ENCODE results near the gene GRB7. TPM values are rescaled to one million over a fixed set of nuclear protein-coding genes. Genes with fewer than 3 reads are reported as not detected.

Gene GRB7
- polyA plus RNA-seq, 1 donor (not counting 4 experiments of a cell fraction or from before 2014, with no cell fraction given), result 4.2 TPM

DNA sequence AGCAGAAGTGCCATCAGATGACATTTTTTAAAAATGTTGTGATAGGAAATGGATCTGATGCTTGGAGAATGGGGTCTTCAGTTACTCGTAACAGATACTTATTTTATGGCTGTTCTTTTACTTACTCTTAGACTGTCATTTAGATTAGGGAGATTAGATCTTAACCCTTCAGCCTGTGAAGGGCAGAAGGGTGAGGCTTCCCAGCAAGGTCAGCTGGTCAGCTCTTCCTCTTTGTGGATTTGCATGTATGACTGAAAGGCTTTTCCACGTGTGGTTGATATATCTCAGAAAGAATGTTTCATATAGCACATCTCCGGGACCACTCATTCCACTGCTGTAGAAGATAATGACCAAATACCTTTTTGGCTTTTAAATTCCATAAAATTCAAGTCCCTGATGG, 27.4 kb downstream of the GRB7 start:
- H3K4me1 ChIP-seq (ENCODE audit: control insufficient read depth, extremely low read depth, insufficient read depth, low read length), result peaks cover 16% of the 10 kb centered on the region
- DNase-seq (ENCODE audit: low read depth, low spot score) (no peak), FAIRE-seq (no peak)
- dilution Hi-C loops (cut with MboI; ENCODE audit: extremely low pct_ligation_motif_present, low sequenced_read_pairs), result no loop called here
- H3K9me1 ChIP-seq (ENCODE audit: control insufficient read depth, extremely low read depth, insufficient read depth, low read length), result no peaks in the 10 kb centered on the region
- peaks cover 3% of the 10 kb centered on the region for H4K20me1 ChIP-seq (ENCODE audit: control insufficient read depth, extremely low read depth, insufficient read depth, low read length)
- H3K27me3 ChIP-seq (ENCODE audit: control insufficient read depth, extremely low read depth, insufficient read depth, low read length), result peaks cover 76% of the 10 kb centered on the region
- H3K27ac ChIP-seq (ENCODE audit: control insufficient read depth, insufficient read depth, low read length), result no peak overlapping the region
- H2AFZ ChIP-seq (ENCODE audit: control insufficient read depth, low read length), result no peak overlapping the region
- H3K9ac ChIP-seq (ENCODE audit: control insufficient read depth, extremely low read depth, insufficient read depth, low read length), result no peak overlapping the region
- peaks cover 14% of the 10 kb centered on the region for H3K9me3 ChIP-seq (ENCODE audit: control insufficient read depth, low read depth, low read length)
- TF ChIP-seq EZH2 (IDR thresholded peaks at IDR 0.05; ENCODE audit: low read length), result no peak
- TF ChIP-seq, protein P1, sequence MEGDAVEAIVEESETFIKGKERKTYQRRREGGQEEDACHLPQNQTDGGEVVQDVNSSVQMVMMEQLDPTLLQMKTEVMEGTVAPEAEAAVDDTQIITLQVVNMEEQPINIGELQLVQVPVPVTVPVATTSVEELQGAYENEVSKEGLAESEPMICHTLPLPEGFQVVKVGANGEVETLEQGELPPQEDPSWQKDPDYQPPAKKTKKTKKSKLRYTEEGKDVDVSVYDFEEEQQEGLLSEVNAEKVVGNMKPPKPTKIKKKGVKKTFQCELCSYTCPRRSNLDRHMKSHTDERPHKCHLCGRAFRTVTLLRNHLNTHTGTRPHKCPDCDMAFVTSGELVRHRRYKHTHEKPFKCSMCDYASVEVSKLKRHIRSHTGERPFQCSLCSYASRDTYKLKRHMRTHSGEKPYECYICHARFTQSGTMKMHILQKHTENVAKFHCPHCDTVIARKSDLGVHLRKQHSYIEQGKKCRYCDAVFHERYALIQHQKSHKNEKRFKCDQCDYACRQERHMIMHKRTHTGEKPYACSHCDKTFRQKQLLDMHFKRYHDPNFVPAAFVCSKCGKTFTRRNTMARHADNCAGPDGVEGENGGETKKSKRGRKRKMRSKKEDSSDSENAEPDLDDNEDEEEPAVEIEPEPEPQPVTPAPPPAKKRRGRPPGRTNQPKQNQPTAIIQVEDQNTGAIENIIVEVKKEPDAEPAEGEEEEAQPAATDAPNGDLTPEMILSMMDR (optimal IDR thresholded peaks at IDR 0.05 in 1 of 3, IDR thresholded peaks at IDR 0.05 in 1 of 3, conservative IDR thresholded peaks at IDR 0.05 in 1 of 3; ENCODE audit: extremely low read depth in 1 of 3, insufficient read depth in 2 of 3, low read length in 3 of 3), result no peak
- H3K79me2 ChIP-seq (ENCODE audit: control insufficient read depth, insufficient read depth, low read length), result no peaks in the 10 kb centered on the region
- H3K4me3 ChIP-seq (ENCODE audit: control insufficient read depth in 2 of 3, extremely low read depth in 1 of 3, insufficient read depth in 2 of 3, low read depth in 1 of 3, low read length in 3 of 3), result no peak overlapping the region
- no peak overlapping the region for H3K4me2 ChIP-seq (ENCODE audit: control insufficient read depth, extremely low read depth, insufficient read depth, low read depth, low read length)
- no peaks in the 10 kb centered on the region for H3K36me3 ChIP-seq (ENCODE audit: control insufficient read depth in 2 of 2, extremely low read depth in 1 of 2, insufficient read depth in 2 of 2, low read length in 2 of 2)

DNA sequence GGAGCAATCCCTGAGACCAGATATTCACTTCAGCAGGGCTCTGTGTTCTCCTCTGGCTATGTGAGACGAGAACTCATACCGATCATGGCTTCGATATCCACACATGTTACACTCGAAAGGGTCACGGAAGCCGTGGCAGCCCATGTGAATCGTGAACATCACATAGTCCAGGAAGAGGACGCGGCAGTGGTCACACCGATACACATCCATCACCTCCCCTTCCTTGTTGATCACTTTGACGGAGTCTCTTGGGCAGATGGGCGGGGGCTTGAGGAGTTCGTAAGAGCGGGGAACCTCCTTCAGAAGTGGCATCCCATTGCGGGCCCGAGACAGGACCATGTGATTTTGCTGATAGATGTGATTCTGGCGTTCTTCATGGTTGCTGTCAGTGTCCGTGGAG, 28.0 kb downstream of the GRB7 start:
- dilution Hi-C loops (cut with MboI; ENCODE audit: extremely low pct_ligation_motif_present, low sequenced_read_pairs), result no loop called here
- H3K27me3 ChIP-seq (ENCODE audit: control insufficient read depth, extremely low read depth, insufficient read depth, low read length), result peaks cover 71% of the 10 kb centered on the region
- H2AFZ ChIP-seq (ENCODE audit: control insufficient read depth, low read length), result no peak overlapping the region
- peaks cover 22% of the 10 kb centered on the region for H3K4me1 ChIP-seq (ENCODE audit: control insufficient read depth, extremely low read depth, insufficient read depth, low read length)
- peaks cover 3% of the 10 kb centered on the region for H4K20me1 ChIP-seq (ENCODE audit: control insufficient read depth, extremely low read depth, insufficient read depth, low read length)
- H3K79me2 ChIP-seq (ENCODE audit: control insufficient read depth, insufficient read depth, low read length), result no peaks in the 10 kb centered on the region
- H3K4me2 ChIP-seq (ENCODE audit: control insufficient read depth, extremely low read depth, insufficient read depth, low read depth, low read length), result no peak overlapping the region
- no peaks in the 10 kb centered on the region for H3K36me3 ChIP-seq (ENCODE audit: control insufficient read depth in 2 of 2, extremely low read depth in 1 of 2, insufficient read depth in 2 of 2, low read length in 2 of 2)
- no peaks in the 10 kb centered on the region for H3K9me1 ChIP-seq (ENCODE audit: control insufficient read depth, extremely low read depth, insufficient read depth, low read length)
- no peak overlapping the region for H3K4me3 ChIP-seq (ENCODE audit: control insufficient read depth in 2 of 3, extremely low read depth in 1 of 3, insufficient read depth in 2 of 3, low read depth in 1 of 3, low read length in 3 of 3)
- H3K27ac ChIP-seq (ENCODE audit: control insufficient read depth, insufficient read depth, low read length), result no peak overlapping the region
- TF ChIP-seq, protein P1 (optimal IDR thresholded peaks at IDR 0.05 in 1 of 3, IDR thresholded peaks at IDR 0.05 in 1 of 3, conservative IDR thresholded peaks at IDR 0.05 in 1 of 3; ENCODE audit: extremely low read depth in 1 of 3, insufficient read depth in 2 of 3, low read length in 3 of 3), result no peak
- no peak for TF ChIP-seq EZH2 (IDR thresholded peaks at IDR 0.05; ENCODE audit: low read length)
- DNase-seq (ENCODE audit: low read depth, low spot score) (no peak), FAIRE-seq (no peak)
- H3K9me3 ChIP-seq (ENCODE audit: control insufficient read depth, low read depth, low read length), result peaks cover 14% of the 10 kb centered on the region
- no peak overlapping the region for H3K9ac ChIP-seq (ENCODE audit: control insufficient read depth, extremely low read depth, insufficient read depth, low read length)
